ENCODE results near the gene RPS6KA3. TPM values are rescaled to one million over a fixed set of nuclear protein-coding genes. Genes with fewer than 3 reads are reported as not detected.
"Not testable (repeated sequence)": the region's sequence is repeated elsewhere in the genome, so short reads cannot be mapped to it uniquely, and the experiment has no call there.

RPS6KA3 gene
- total RNA-seq, 4 donors from 2014 or later, result 22.3 to 43.2 (median 34.5) TPM

DNA sequence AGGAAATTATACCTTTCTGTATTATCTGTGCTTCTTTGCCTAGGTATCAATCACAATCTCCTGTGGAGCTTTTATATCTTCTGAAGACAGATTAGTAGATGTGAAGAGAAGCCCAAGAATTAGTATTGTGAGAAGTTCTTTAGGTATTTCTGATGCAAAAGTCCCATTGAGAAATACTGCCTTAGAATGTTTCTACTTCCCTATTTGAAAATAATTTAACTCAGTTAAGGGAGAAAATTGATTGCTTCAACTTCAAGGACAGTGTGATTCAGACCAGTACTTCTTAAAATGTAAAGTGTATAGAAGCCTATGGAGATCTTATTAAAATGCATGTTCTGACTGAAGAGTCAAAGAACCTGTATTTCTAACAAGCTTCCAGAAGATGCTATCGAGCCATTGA, 134.0 kb downstream of the RPS6KA3 start:
- no peak overlapping the region for H3K4me3 ChIP-seq (ENCODE audit: low read depth, poor library complexity, severe bottlenecking)
- 60 to 90% methylated on average over 1 of the region's 1 CpG for WGBS, 2 donors

GRCh38 chrX:20130357-20130756, 136.4 kb downstream of the RPS6KA3 start:
- WGBS, 2 donors, result 90 to 97% methylated on average over 1 of the region's 1 CpG
- DNase-seq (ENCODE audit: low spot score in 2 of 2), result no peak
- no peak overlapping the region for H3K4me3 ChIP-seq (ENCODE audit: low read depth, poor library complexity, severe bottlenecking)
- intact Hi-C loops (cut with DNase I; ENCODE audit: low total_unique reads), result no loop called here
- TF ChIP-seq CTCF (IDR thresholded peaks at IDR 0.05) (no peak), POLR2A (IDR thresholded peaks at IDR 0.05) (no peak)

More for the DNA sequence above, 134.0 kb downstream of the RPS6KA3 start:
- TF ChIP-seq CTCF (IDR thresholded peaks at IDR 0.05), result no peak
- TF ChIP-seq POLR2A (IDR thresholded peaks at IDR 0.05), result no peak
- no peak for DNase-seq (ENCODE audit: low spot score in 2 of 2)
- intact Hi-C loops (cut with DNase I; ENCODE audit: low total_unique reads), result no loop called here

GRCh38 chrX:20129547-20129946, 137.2 kb downstream of the RPS6KA3 start:
- DNase-seq (ENCODE audit: low spot score in 2 of 2), result no peak
- TF ChIP-seq POLR2A (IDR thresholded peaks at IDR 0.05) (no peak), CTCF (IDR thresholded peaks at IDR 0.05) (no peak)
- WGBS, 2 donors, result 79 to 91% methylated on average over 1 of the region's 1 CpG
- intact Hi-C loops (cut with DNase I; ENCODE audit: low total_unique reads), result no loop called here
- no peak overlapping the region for H3K4me3 ChIP-seq (ENCODE audit: low read depth, poor library complexity, severe bottlenecking)

GRCh38 chrX:20128670-20129069, 138.0 kb downstream of the RPS6KA3 start:
- intact Hi-C loops (cut with DNase I; ENCODE audit: low total_unique reads), result no loop called here
- no peak for DNase-seq (ENCODE audit: low spot score in 2 of 2)
- no peak overlapping the region for H3K4me3 ChIP-seq (ENCODE audit: low read depth, poor library complexity, severe bottlenecking)
- TF ChIP-seq CTCF (IDR thresholded peaks at IDR 0.05) (no peak), POLR2A (IDR thresholded peaks at IDR 0.05) (no peak)
- WGBS, 2 donors, result 44 to 62% methylated on average over 4 of the region's 4 CpGs

DNA sequence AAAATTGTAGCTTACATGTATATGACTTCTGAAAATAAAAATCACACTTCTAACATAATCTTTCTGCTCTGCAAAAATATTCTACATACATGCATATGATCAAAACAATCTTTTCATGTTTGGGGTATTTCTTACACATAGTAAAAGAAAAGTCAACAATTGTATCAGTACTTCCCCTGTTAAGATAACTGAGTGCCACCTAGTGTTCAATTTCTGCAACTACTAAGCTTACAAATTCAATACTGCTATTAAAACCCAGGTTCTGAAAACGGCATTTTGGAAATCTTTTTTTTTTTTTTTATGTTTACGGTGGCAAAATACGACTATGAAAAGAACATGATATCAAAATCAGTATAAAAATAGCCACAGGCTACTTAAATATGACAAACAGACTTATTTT, 139.3 kb downstream of the RPS6KA3 start:
- intact Hi-C loops (cut with DNase I; ENCODE audit: low total_unique reads); H3K4me3 ChIP-seq (ENCODE audit: low read depth, poor library complexity, severe bottlenecking); DNase-seq (ENCODE audit: low spot score in 2 of 2): not testable (repeated sequence)
- WGBS, 2 donors, result 0% methylated on average over 3 of the region's 3 CpGs

DNA sequence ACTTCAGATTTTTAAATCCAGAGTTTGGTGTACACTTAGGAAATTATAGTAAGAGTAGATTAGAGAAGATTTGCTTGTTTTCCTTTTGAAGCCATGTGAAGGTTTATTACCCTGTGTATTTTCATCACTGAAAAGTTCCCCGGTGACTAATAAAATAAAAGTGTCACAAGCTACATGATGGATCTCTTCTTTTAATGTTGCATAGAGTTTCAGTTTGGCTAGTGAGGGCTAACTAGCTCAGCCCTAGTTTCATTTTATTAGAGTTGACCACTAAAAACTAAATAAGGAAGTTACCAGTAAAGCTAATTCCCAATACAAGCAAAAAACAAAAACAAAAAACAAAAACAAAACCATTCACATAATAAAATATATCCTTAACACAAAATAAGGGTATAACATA, 139.9 kb downstream of the RPS6KA3 start:
- DNase-seq (ENCODE audit: low spot score in 2 of 2); intact Hi-C loops (cut with DNase I; ENCODE audit: low total_unique reads); H3K4me3 ChIP-seq (ENCODE audit: low read depth, poor library complexity, severe bottlenecking): not testable (repeated sequence)
- 67 to 80% methylated on average over 1 of the region's 1 CpG for WGBS, 2 donors

DNA sequence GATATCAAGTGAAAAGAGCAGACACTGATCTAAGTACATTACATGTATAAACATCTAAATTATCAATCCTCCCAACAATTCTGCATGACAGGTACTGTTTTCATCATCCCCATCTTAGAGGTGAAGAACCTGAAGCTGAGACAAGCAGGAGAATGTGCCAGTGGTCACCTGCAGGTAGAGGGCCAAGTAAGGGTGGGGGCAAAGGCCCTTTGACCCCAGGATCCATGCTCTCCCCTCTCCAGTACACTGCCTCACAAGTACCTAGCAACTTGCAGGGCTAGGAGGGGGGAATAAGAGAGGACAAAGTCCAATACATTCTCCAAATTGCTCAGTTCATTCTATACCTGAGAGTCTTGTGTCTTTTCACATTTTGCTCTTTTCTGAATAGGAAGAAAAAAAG, 141.7 kb downstream of the RPS6KA3 start:
- no peak overlapping the region for H3K4me3 ChIP-seq (ENCODE audit: low read depth, poor library complexity, severe bottlenecking)
- intact Hi-C loops (cut with DNase I; ENCODE audit: low total_unique reads), result no loop called here
- DNase-seq (ENCODE audit: low spot score in 2 of 2), result no peak
- no peak for TF ChIP-seq CTCF (IDR thresholded peaks at IDR 0.05)
- no peak for TF ChIP-seq POLR2A (IDR thresholded peaks at IDR 0.05)

All from lower leg skin (tissue), 4 donors.